ENCODE data around the gene SPAG17.

- TF ChIP-seq RAD21 (conservative IDR thresholded peaks at IDR 0.05) (no peak), CTCF (IDR thresholded peaks at IDR 0.05; ENCODE audit: poor library complexity, severe bottlenecking) (no peak), POLR2AphosphoS5 (IDR thresholded peaks at IDR 0.05) (no peak), REST (IDR thresholded peaks at IDR 0.05; ENCODE audit: borderline replicate concordance) (no peak), MXI1 (conservative IDR thresholded peaks at IDR 0.05; ENCODE audit: poor library complexity, severe bottlenecking) (no peak)
These were observed 265.7 kb downstream of the SPAG17 start for GRCh38 chr1:117919376-117919775.

Measured in neural cell (in vitro differentiated cells).